NT2/D1 (cell line): ENCODE measurements around the gene PDGFD.

ENCODE experiments used
- SUZ12 ChIP-seq: IDR thresholded peaks from 2 replicates; pipeline ENCODE4 v1.6.1; 2011; ENCODE audit not compliant: insufficient read length, insufficient read depth; ENCODE audit errors: extremely low read depth
- YY1 ChIP-seq: IDR thresholded peaks from 2 replicates; pipeline ENCODE4 v1.6.1; 2011; ENCODE audit not compliant: insufficient read length, insufficient read depth
- ZNF274 ChIP-seq: IDR thresholded peaks from 2 replicates; pipeline ENCODE4 v1.6.1; 2011; ENCODE audit warnings: mild to moderate bottlenecking, low read depth, low read length

GRCh38 chr11:103963648-103964047, 200.3 kb downstream of the PDGFD start:
- TF ChIP-seq YY1 (no peak), SUZ12 (no peak), ZNF274 (no peak)
